Ovary (tissue), 1 donor: ENCODE data around the gene KCNN3.

Source experiments
- EP300 ChIP-seq: sonication (generic); formaldehyde crosslinking; IDR thresholded peaks from one replicate; pipeline ENCODE4 v1.6.1; 2017; ENCODE audit warnings: antibody characterized with exemption
- POLR2A ChIP-seq: fragments of 450-650 bp; IDR thresholded peaks from one replicate; pipeline ENCODE4 v1.6.1; 2017; ENCODE audit warnings: antibody characterized with exemption, mild to moderate bottlenecking, moderate library complexity

DNA sequence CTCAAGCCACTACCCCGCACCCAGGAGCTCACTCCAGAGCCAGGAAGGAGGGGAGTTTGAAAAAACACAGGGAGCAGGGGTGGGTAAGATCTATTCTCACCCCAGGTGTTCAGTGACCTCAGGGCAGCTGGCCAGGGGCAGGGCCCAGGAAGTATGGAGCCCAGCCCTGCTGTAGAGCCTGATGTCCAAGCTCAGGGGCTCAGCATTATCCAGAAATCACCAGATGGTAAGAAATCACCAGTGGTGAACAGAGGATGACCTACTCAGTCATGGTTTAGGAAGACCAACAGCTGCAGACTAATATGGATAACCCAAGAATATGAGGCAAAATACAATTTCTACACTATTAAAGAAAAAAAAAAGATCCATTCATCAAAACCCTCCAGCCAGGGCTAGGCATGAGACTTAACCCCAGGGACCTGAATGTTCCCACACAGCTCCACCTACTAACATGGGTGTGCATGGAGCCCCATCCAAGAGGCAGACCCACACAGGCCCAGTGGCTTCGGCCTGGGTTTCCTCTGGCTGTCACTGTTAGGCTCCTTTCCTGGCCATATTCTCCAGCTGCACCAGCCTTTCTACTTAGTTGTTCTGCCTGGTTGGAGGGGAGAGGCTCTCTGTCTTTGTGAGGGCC lies 67.6 kb downstream of the KCNN3 start:
- TF ChIP-seq POLR2A, result no peak
- no peak for TF ChIP-seq EP300
